Lower lobe of right lung (tissue), 2 donors: ENCODE measurements around the gene ADAMTS17. TPM values are rescaled to one million over a fixed set of nuclear protein-coding genes. Genes with fewer than 3 reads are reported as not detected.

Experiments used
- ATAC-seq, 2 donors: fragments of 200-7000 bp; cut with Tn5 transposase; one replicate each; pipeline ENCODE4 v1.9.1; 2020 to 2022; ENCODE audit warnings: mild to moderate bottlenecking in 2 of 2, moderate library complexity in 2 of 2
- DNase-seq: peaks from one replicate; pipeline ENCODE4 v3.0.0-alpha.2; 2020
- H3K27ac ChIP-seq: fragments of 200-600 bp; one replicate; pipeline ENCODE4 v1.8.0; 2022
- H3K27me3 ChIP-seq: fragments of 200-600 bp; one replicate; pipeline ENCODE4 v1.8.0; 2022; ENCODE audit warnings: low read depth
- H3K36me3 ChIP-seq: fragments of 200-600 bp; one replicate; pipeline ENCODE4 v1.8.0; 2022; ENCODE audit warnings: mild to moderate bottlenecking
- H3K4me1 ChIP-seq: fragments of 200-600 bp; one replicate; pipeline ENCODE4 v1.8.0; 2022
- H3K4me3 ChIP-seq: fragments of 200-600 bp; one replicate; pipeline ENCODE4 v1.8.0; 2022; ENCODE audit warnings: mild to moderate bottlenecking
- H3K9me3 ChIP-seq: fragments of 200-600 bp; one replicate; pipeline ENCODE4 v1.8.0; 2022
- CTCF ChIP-seq: fragments of 200-600 bp; IDR thresholded peaks from one replicate; pipeline ENCODE4 v1.8.0; 2022; ENCODE audit warnings: antibody characterized with exemption, mild to moderate bottlenecking
- intact Hi-C: fragments of 100-400 bp; cut with DNase I; formaldehyde crosslinking; loops from one replicate; pipeline ENCODE4 v1.11.0; 2022
- total RNA-seq: library from RNA; stranded (reverse); fragmentation: NEBNext Ultra II Directional; extraction: Animal tissue kit (Norgen Biotek cat#: 25700); gene quantifications from one replicate; pipeline ENCODE4 v1.2.1, GENCODE V29; 2021
- donor health status: DM: no; HTN: yes; CAD: no; lungs with severe emphysema.

The ADAMTS17 gene
- total RNA-seq, 1 donor from 2014 or later = 3.0 TPM

- no peaks in the 10 kb centered on the region for H3K4me1 ChIP-seq
- no peak for TF ChIP-seq CTCF
- no peaks in the 10 kb centered on the region for H3K36me3 ChIP-seq
- H3K27me3 ChIP-seq = peaks cover 7% of the 10 kb centered on the region
- DNase-seq (no peak), ATAC-seq (no peak)
- H3K27ac ChIP-seq = no peak overlapping the region
- intact Hi-C loops = no loop called here
- H3K4me3 ChIP-seq = no peak overlapping the region
- H3K9me3 ChIP-seq = no peaks in the 10 kb centered on the region
Measured at GRCh38 chr15:100334456-100334855, 7.3 kb downstream of the ADAMTS17 start.

GRCh38 chr15:100334015-100334414 is 7.8 kb downstream of the ADAMTS17 start:
- no peaks in the 10 kb centered on the region for H3K36me3 ChIP-seq
- DNase-seq (no peak), ATAC-seq (no peak)
- no peaks in the 10 kb centered on the region for H3K9me3 ChIP-seq
- H3K27me3 ChIP-seq = peaks cover 7% of the 10 kb centered on the region
- intact Hi-C loops = no loop called here
- no peaks in the 10 kb centered on the region for H3K4me1 ChIP-seq
- no peak overlapping the region for H3K27ac ChIP-seq
- no peak for TF ChIP-seq CTCF
- no peak overlapping the region for H3K4me3 ChIP-seq

- H3K9me3 ChIP-seq = no peaks in the 10 kb centered on the region
- H3K4me3 ChIP-seq = no peak overlapping the region
- intact Hi-C loops = no loop called here
- H3K27me3 ChIP-seq = peaks cover 7% of the 10 kb centered on the region
- no peaks in the 10 kb centered on the region for H3K36me3 ChIP-seq
- no peak for ATAC-seq
- no peak overlapping the region for H3K27ac ChIP-seq
- TF ChIP-seq CTCF = no peak
- no peaks in the 10 kb centered on the region for H3K4me1 ChIP-seq
- DNase-seq = no peak
Measured at GRCh38 chr15:100333236-100333635, 8.5 kb downstream of the ADAMTS17 start.

GRCh38 chr15:100332721-100333120 is 9.1 kb downstream of the ADAMTS17 start:
- no peak for ATAC-seq
- Histone ChIP-seq H3K36me3 (no peaks in the 10 kb centered on the region), H3K9me3 (no peaks in the 10 kb centered on the region), H3K4me1 (no peaks in the 10 kb centered on the region), H3K27me3 (peaks cover 7% of the 10 kb centered on the region), H3K27ac (no peak overlapping the region), H3K4me3 (no peak overlapping the region)
- TF ChIP-seq CTCF = no peak
- DNase-seq = no peak
- intact Hi-C loops = no loop called here

GRCh38 chr15:100332231-100332630 is 9.5 kb downstream of the ADAMTS17 start:
- DNase-seq (no peak), ATAC-seq (no peak)
- H3K27me3 ChIP-seq = peaks cover 7% of the 10 kb centered on the region
- H3K4me3 ChIP-seq = no peak overlapping the region
- TF ChIP-seq CTCF = no peak
- no peaks in the 10 kb centered on the region for H3K36me3 ChIP-seq
- no peaks in the 10 kb centered on the region for H3K9me3 ChIP-seq
- intact Hi-C loops = no loop called here
- H3K4me1 ChIP-seq = no peaks in the 10 kb centered on the region
- no peak overlapping the region for H3K27ac ChIP-seq
